ENCODE measurements around the gene CNGA3.

Gene CNGA3

GRCh38 chr2:98357849-98358248 is 11.6 kb downstream of the CNGA3 start:
- no peak for TF ChIP-seq ZNF549 (tag by site-specific recombination; IDR thresholded peaks at IDR 0.05)
- no peak for TF ChIP-seq ZNF473 (tag by site-specific recombination; IDR thresholded peaks at IDR 0.05)
- no peak for TF ChIP-seq OVOL3 (tag by site-specific recombination; IDR thresholded peaks at IDR 0.05)
- ChIA-PET CTCF (interaction anchor here (0.6 kb wide), 1 partner anchor 244 kb away, joined by 3 read pairs; no protein-coding TSS in a partner anchor), POLR2A (no interaction called here)
- Histone ChIP-seq H3K4me1 (ENCODE audit: control insufficient read depth, insufficient read depth, low read length) (peaks cover 4% of the 10 kb centered on the region; the same call in 1 of the 2 replicates), H3K9me3 (ENCODE audit: control insufficient read depth, insufficient read depth, low read depth, low read length) (no peaks in the 10 kb centered on the region), H3K4me3 (ENCODE audit: low read depth, low read length) (no peak overlapping the region), H3K27ac (ENCODE audit: extremely low read depth, low read depth, low read length) (no peak overlapping the region), H3K36me3 (ENCODE audit: control insufficient read depth in 2 of 2, insufficient read depth in 1 of 2, low read length in 2 of 2) (no peaks in the 10 kb centered on the region)

GRCh38 chr2:98359986-98360385 is 13.7 kb downstream of the CNGA3 start:
- ChIA-PET CTCF (interaction anchor here (0.7 kb wide), 1 partner anchor 25 kb away, joined by 3 read pairs; no protein-coding TSS in a partner anchor), POLR2A (no interaction called here)
- Histone ChIP-seq H3K27ac (ENCODE audit: extremely low read depth, low read depth, low read length) (no peak overlapping the region), H3K4me1 (ENCODE audit: control insufficient read depth, insufficient read depth, low read length) (peaks cover 4% of the 10 kb centered on the region; the same call in 1 of the 2 replicates), H3K9me3 (ENCODE audit: control insufficient read depth, insufficient read depth, low read depth, low read length) (no peaks in the 10 kb centered on the region), H3K36me3 (ENCODE audit: control insufficient read depth in 2 of 2, insufficient read depth in 1 of 2, low read length in 2 of 2) (no peaks in the 10 kb centered on the region), H3K4me3 (ENCODE audit: low read depth, low read length) (no peak overlapping the region)
- no peak for TF ChIP-seq ZNF23 (tag by site-specific recombination; IDR thresholded peaks at IDR 0.05; ENCODE audit: borderline replicate concordance)
- TF ChIP-seq ZNF302 (tag by site-specific recombination; IDR thresholded peaks at IDR 0.05; ENCODE audit: low read depth), result no peak
- TF ChIP-seq WT1 (tag by site-specific recombination; IDR thresholded peaks at IDR 0.05), result no peak
- TF ChIP-seq ZNF670 (tag by site-specific recombination; IDR thresholded peaks at IDR 0.05; ENCODE audit: low read depth), result no peak
- no peak for TF ChIP-seq TSHZ1 (tag by site-specific recombination; IDR thresholded peaks at IDR 0.05; ENCODE audit: borderline replicate concordance)
- no peak for TF ChIP-seq SCRT1 (tag by site-specific recombination; IDR thresholded peaks at IDR 0.05; ENCODE audit: borderline replicate concordance)
- no peak for TF ChIP-seq ZNF510 (tag by site-specific recombination; IDR thresholded peaks at IDR 0.05; ENCODE audit: insufficient replicate concordance)
- TF ChIP-seq ZNF175 (tag by site-specific recombination; IDR thresholded peaks at IDR 0.05), result no peak
- TF ChIP-seq CTCF (tag by site-specific recombination; IDR thresholded peaks at IDR 0.05), result no peak
- no peak for TF ChIP-seq BCL11A (tag by site-specific recombination; IDR thresholded peaks at IDR 0.05; ENCODE audit: low read depth)
- TF ChIP-seq ZBTB7A (tag by site-specific recombination; IDR thresholded peaks at IDR 0.05; ENCODE audit: low read depth), result no peak
- no peak for TF ChIP-seq ZNF571 (tag by site-specific recombination; IDR thresholded peaks at IDR 0.05)
- TF ChIP-seq ZNF629 (tag by site-specific recombination; IDR thresholded peaks at IDR 0.05), result no peak
- no peak for TF ChIP-seq MYNN (tag by site-specific recombination; IDR thresholded peaks at IDR 0.05; ENCODE audit: borderline replicate concordance)

- ChIA-PET POLR2A (no interaction called here), CTCF (interaction anchor here (0.6 kb wide), 2 partner anchors 14 to 98 kb away, joined by 3 to 5 read pairs; no protein-coding TSS in a partner anchor)
- Histone ChIP-seq H3K27ac (ENCODE audit: extremely low read depth, low read depth, low read length) (no peak overlapping the region), H3K36me3 (ENCODE audit: control insufficient read depth in 2 of 2, insufficient read depth in 1 of 2, low read length in 2 of 2) (no peaks in the 10 kb centered on the region), H3K4me1 (ENCODE audit: control insufficient read depth, insufficient read depth, low read length) (no peaks in the 10 kb centered on the region), H3K9me3 (ENCODE audit: control insufficient read depth, insufficient read depth, low read depth, low read length) (no peaks in the 10 kb centered on the region), H3K4me3 (ENCODE audit: low read depth, low read length) (no peak overlapping the region)
- TF ChIP-seq ATF2 (tag by site-specific recombination; IDR thresholded peaks at IDR 0.05; ENCODE audit: low read depth), result no peak
- no peak for TF ChIP-seq ZNF280D (tag by site-specific recombination; IDR thresholded peaks at IDR 0.05)
- no peak for TF ChIP-seq ZBTB6 (tag by site-specific recombination; IDR thresholded peaks at IDR 0.05)
- TF ChIP-seq ZNF776 (tag by site-specific recombination; IDR thresholded peaks at IDR 0.05; ENCODE audit: borderline replicate concordance), result no peak
Measured at GRCh38 chr2:98367721-98368120, 21.5 kb downstream of the CNGA3 start.
